ENCODE measurements around the gene HEXA.

HEXA gene

GRCh38 chr15:72318408-72318942, 57.3 kb downstream of the HEXA start:
- DNase-seq: no peak

DNA sequence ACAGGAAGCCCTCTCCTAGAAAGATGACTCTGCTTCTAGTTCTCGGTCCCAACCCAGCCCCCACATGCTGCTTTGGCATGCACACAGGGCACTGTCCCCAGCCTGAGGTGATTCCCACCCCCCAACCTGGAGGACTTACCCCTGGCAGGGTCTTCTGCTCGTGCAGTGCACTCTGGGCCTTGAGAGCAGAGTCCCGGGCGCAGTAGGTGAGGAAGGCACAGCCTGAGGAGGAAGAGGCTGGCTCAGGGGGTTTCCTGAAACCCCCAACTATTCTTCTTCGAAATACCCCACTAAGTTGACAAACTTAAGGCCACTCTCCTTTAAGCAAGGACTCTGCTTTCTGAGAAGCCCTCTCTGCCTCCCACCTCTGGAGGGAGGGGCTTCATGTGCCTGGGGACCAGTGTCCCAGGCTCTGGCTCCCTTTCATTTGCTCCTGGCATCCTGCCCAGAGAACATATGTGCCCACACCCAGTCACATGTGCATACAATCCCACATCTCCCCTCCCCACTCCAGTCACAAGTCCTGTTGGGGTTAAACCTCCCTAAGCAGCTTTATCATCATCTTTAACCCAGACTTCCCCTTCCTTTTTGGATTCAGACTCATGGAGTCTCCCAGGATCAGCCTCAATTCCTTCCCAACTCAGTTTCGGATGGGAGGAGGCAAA, 60.0 kb downstream of the HEXA start:
- DNase-seq: no peak

DNA sequence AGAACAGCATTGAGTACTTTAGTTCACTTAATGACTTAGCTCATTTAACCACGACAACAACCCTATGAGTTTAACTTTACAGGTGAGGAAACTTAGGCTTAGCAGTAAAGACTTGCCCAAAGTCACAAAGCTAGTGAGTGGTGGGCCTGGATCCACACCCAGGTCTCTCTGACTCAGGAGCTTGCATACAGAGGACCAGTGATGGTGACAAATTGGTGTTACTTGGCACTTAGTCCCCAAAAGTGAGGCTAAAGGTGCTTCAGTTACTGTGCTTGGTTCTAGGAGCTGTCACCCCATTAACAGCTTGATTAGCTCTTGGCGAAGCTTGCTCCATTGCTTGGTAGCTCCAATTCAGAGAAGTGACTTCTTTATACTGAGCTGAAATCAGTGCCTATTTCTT, 61.9 kb downstream of the HEXA start:
- no peak for DNase-seq

GRCh38 chr15:72313448-72313840, 62.4 kb downstream of the HEXA start:
- no peak for DNase-seq

- peak; percentile 10 to 57 for DNase-seq
Observed at GRCh38 chr15:72312605-72313447, 63.0 kb downstream of the HEXA start.

GRCh38 chr15:72307026-72307425, 68.8 kb downstream of the HEXA start:
- DNase-seq: no peak

GRCh38 chr15:72306211-72306785, 69.5 kb downstream of the HEXA start:
- DNase-seq: peak in 1 of 2 experiments; percentile 32

DNA sequence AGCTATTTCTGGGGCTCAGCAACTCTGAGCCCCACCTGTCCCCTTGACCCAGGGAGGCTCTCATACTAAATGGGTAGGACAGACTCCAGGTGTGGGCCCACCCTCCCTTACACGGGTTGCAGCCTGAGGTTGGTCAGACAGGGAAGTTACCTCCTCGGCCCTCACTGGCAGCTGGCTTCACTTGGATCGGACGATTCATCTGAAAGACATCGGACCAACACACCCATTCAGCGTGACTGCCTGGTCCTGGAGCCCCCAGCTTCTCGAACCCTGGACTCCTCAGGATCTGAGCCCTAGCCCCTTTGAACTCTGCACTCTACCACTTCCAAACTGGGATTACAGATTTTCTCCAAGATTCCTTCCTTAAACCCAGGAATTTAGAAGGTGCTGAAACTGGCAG, 71.2 kb downstream of the HEXA start:
- no peak for DNase-seq

DNA sequence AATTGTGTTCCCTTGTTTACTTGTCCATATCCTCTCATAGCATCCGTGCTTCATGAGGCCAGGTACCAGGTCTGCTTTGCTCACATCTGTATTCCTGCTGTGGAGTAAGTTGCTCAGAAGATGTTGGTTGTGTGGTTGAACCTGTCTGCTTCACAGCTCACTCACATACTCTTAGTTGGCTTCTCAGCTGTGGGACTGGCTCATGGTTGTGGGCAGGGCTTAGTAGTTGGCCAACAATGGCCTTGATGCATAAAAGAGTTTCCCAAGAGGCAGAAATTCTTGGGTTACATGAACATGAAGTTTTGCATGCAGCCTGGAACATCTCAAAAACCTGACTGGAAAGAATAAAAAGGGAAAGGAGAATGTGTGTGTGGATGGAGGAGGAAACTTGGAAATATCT, 72.9 kb downstream of the HEXA start:
- DNase-seq: no peak
